ENCODE results near the gene NPTXR. TPM values are rescaled to one million over a fixed set of nuclear protein-coding genes. Genes with fewer than 3 reads are reported as not detected.

The NPTXR gene
- total RNA-seq, 1 donor from 2014 or later: 9.3 TPM

DNA sequence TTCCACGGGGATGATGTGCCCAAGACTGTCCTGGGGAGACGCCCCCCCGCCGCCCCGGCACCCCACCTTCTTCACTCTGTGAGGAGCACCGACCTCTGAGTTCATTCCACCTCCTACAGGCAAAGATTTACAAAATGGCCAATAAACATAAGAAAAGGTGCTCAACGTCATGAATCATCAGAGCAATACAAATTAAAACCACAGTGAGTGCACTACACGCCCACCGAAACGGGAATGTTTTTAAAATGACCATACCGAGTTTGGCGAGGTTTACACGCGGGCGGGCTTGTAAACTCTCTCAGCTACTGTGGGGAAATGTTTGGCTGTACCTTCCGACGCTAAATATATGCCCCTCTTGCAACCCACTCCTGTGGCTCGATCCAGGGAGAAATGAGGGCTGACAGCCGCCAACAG, 7.9 kb downstream of the NPTXR start:
- Mint-ChIP-seq H3K36me3 (ENCODE audit: low read depth) (no peaks in the 10 kb centered on the region), H3K9me3 (no peaks in the 10 kb centered on the region), H3K4me3 (no peak overlapping the region), H3K4me1 (no peaks in the 10 kb centered on the region), H3K27ac (ENCODE audit: unreplicated experiment) (no peak overlapping the region), H3K27me3 (ENCODE audit: low read depth) (peaks cover 47% of the 10 kb centered on the region)
- TF ChIP-seq, protein P1, sequence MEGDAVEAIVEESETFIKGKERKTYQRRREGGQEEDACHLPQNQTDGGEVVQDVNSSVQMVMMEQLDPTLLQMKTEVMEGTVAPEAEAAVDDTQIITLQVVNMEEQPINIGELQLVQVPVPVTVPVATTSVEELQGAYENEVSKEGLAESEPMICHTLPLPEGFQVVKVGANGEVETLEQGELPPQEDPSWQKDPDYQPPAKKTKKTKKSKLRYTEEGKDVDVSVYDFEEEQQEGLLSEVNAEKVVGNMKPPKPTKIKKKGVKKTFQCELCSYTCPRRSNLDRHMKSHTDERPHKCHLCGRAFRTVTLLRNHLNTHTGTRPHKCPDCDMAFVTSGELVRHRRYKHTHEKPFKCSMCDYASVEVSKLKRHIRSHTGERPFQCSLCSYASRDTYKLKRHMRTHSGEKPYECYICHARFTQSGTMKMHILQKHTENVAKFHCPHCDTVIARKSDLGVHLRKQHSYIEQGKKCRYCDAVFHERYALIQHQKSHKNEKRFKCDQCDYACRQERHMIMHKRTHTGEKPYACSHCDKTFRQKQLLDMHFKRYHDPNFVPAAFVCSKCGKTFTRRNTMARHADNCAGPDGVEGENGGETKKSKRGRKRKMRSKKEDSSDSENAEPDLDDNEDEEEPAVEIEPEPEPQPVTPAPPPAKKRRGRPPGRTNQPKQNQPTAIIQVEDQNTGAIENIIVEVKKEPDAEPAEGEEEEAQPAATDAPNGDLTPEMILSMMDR (conservative IDR thresholded peaks at IDR 0.05): no peak
- no peak for DNase-seq (ENCODE audit: low read depth, low spot score)

DNA sequence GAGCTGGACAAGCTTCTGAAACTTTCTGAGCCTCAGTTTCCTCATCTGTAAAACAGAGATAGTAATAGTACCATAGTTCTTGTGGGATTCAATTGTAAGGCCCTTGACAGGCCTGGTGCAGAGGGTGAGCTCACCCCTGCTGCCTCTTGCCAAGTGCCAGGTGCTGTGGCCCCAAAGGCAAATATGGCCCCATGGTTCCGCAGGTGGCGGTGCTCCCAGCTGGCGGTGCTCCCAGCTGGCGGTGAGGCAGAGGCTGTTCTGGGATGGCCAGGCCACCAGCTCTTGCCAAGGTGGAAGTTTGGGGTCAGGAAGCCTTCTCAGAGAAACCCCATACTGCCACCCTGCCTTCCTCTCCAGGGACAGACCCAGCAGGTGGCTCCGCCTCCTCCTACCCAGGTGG, 8.8 kb downstream of the NPTXR start:
- Mint-ChIP-seq H3K36me3 (ENCODE audit: low read depth) (no peaks in the 10 kb centered on the region), H3K4me3 (no peak overlapping the region), H3K4me1 (no peaks in the 10 kb centered on the region), H3K27me3 (ENCODE audit: low read depth) (peaks cover 38% of the 10 kb centered on the region), H3K27ac (ENCODE audit: unreplicated experiment) (no peak overlapping the region), H3K9me3 (no peaks in the 10 kb centered on the region)
- no peak for DNase-seq (ENCODE audit: low read depth, low spot score)
- TF ChIP-seq, protein P1 (conservative IDR thresholded peaks at IDR 0.05): no peak

DNA sequence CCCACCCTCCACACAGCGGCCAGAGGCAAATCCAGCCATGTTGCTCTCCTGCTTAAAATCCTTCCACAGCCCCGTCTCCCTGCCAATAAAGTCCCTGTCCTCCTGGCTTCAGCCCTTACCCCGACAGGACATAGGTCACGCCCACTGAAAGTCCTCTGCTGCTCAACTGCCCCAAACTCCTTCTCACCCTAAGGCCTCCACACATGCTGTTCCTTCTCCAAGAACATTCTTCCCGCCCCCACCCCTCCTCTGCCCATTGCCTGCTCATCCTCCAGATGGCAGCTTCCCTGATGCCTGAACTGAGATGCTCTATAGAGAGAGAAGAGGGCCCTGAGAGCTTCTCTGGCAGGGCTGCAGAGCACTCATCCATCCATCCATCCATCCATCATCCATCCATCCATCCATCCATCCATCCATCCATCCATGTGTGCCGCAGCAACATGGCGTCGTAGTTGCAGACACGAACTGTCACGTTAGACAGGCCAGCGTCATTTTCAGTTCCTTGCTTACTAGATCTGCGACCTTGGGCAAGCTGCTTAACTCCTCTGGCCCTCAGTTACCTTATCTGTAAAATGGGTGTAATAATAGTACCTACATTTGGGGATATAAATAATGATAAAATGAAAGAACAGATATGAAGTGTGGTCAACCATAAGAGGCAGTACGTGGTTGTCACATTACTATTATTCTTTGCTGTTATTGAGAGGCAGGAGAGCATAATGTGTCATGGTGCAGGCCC, 9.4 kb downstream of the NPTXR start:
- no peak for DNase-seq (ENCODE audit: low read depth, low spot score)
- Mint-ChIP-seq H3K4me1 (no peaks in the 10 kb centered on the region), H3K36me3 (ENCODE audit: low read depth) (no peaks in the 10 kb centered on the region), H3K4me3 (no peak overlapping the region), H3K27me3 (ENCODE audit: low read depth) (peaks cover 33% of the 10 kb centered on the region), H3K27ac (ENCODE audit: unreplicated experiment) (no peak overlapping the region), H3K9me3 (no peaks in the 10 kb centered on the region)
- TF ChIP-seq, protein P1 (conservative IDR thresholded peaks at IDR 0.05): no peak

DNA sequence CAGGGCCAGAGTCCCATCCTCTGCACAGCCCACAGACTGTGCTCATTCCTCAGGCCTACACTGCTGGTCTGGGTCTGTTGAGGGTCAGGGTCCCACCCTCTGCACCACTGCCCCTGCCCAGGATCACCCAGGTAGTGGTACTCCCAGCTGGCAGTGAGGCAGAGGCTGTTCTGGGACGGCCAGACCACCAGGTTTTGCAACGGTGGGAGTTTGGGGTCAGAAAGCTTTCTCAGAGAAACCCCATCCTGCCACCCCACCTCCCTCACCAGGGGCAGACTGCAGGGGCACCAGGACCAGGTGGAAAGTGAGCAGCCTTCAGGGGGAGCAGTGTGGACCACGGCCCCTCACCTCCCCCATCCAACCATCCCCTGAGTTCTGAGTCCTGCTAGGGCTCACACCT, 10.8 kb downstream of the NPTXR start:
- Mint-ChIP-seq H3K36me3 (ENCODE audit: low read depth) (no peaks in the 10 kb centered on the region), H3K27ac (ENCODE audit: unreplicated experiment) (no peak overlapping the region), H3K9me3 (no peaks in the 10 kb centered on the region), H3K4me3 (no peak overlapping the region), H3K27me3 (ENCODE audit: low read depth) (peaks cover 27% of the 10 kb centered on the region), H3K4me1 (no peaks in the 10 kb centered on the region)
- no peak for DNase-seq (ENCODE audit: low read depth, low spot score)
- TF ChIP-seq, protein P1 (conservative IDR thresholded peaks at IDR 0.05): no peak

DNA sequence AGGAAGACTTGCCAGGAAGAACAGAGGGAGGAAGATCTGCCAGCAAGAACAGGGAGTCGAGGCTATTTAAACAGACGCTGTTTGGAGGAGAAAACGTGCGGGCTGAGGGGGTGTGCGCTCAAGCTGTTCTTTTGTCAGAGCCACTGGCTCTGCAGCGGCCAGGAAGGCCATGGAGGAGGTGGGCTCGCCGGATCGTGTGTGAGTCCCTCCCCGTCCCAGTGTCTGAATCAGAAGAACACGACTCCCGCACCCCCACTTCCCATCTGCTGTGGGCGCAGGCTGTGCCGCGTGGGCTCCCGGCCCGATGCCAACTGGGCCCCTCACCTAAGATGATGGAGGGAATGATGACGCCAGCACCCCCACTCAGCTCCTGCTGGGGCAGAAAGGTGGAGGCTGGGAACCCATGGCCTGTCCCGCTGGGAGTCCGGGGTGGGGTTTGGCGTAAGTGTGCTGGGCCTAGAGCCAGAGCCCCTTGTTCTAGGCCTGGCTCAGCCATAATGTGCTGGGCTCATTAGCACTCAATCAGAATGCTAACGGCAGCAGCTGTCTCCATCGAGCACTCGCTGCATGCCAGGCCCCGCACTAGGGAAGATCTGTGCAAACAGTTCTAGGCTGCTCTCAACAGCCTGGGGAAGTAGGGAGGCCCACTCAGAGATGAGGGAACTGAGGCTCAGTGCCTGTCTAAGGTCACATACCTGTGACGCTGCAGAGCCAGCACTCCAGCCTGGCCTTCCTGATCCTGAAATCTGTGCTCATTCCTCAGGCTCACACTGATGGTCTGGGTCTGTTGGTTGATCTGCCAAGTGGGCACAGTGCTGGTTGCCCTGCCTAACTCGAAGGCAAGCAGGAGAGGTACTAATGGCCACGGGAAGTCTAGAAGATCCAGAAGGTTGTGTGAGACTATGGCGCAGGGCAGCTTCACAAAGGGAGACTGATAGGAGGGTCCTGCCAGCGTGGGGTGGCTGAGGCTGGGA, 11.5 kb downstream of the NPTXR start:
- Mint-ChIP-seq H3K4me3 (no peak overlapping the region), H3K9me3 (no peaks in the 10 kb centered on the region), H3K27me3 (ENCODE audit: low read depth) (peaks cover 23% of the 10 kb centered on the region), H3K4me1 (no peaks in the 10 kb centered on the region), H3K27ac (ENCODE audit: unreplicated experiment) (no peak overlapping the region), H3K36me3 (ENCODE audit: low read depth) (no peaks in the 10 kb centered on the region)
- TF ChIP-seq, protein P1 (conservative IDR thresholded peaks at IDR 0.05): no peak
- no peak for DNase-seq (ENCODE audit: low read depth, low spot score)
